Dedifferentiated amniotic fluid mesenchymal stem cell (primary cell): ENCODE results near the gene GLI3.

Experiments used
- DNase-seq: peaks from one replicate; pipeline ENCODE4 v3.0.0-alpha.2; 2016; ENCODE audit errors: extremely low spot score

The GLI3 gene

GRCh38 chr7:42175834-42176723 lies 60.9 kb downstream of the GLI3 start:
- no peak for DNase-seq

GRCh38 chr7:42174391-42174912 lies 62.6 kb downstream of the GLI3 start:
- DNase-seq: no peak

DNA sequence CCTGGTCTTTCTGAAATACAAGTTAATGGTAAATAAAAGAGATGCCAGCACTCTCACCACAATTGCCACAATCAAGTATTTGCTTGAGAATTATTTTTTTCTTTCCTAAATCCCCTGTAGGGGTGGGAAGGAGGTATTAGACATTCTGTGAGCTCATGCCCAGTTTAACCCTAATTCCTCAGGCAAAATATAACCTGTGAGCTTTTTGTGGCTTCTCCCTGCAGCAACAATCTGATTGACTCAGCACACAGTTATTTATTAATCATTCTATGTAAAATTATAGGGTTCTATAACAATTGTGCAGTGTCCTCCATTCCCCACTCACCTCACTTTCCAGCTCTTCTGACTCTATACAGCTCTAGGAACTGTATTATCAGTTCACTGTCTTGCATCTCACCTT lies 66.3 kb downstream of the GLI3 start:
- no peak for DNase-seq

DNA sequence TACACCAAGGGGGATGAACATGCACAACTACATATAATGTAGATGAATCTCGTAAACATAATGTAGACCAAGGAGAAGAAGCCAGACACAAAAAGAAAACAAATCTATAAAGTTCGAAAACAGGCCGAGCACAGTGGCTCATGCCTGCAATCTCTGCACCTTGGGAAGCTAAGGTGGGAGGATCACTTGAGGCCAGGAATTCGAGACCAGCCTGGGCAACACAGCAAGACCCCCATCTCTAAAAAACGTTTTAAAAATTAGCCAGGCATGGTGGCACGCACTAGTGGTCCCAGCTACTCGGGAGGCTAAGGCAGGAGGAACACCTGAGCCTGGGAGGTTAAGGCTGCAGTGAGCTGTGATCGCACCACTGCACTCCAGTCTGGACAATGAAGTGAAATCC lies 68.5 kb downstream of the GLI3 start:
- no peak for DNase-seq

DNA sequence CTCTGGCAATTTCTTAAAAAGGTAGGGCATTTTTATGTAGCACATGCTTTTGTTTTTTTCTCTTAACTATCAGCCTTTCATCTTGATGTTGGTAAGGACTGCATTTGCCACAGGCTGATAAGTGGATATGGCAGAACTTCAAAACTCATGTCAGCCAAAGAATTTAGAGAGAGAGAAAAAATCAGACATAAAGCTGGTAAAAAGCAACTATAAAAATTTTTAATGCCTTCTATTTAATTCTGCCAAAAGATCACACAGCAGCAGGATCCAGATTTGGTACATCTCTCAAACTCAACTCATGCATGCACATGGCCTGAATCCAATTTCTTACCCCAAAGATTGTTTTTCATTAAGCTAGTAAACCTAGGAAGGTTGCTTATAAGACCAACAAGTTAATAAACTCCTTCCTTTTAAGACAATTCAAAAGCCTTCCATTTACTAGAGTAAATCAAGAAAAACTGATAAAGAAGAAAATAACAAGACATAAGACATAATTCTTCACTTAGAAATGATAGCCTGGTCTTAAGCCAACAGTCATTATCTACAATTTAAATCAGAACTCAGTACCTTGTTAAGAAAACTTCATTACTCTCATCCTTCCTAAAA lies 69.3 kb downstream of the GLI3 start:
- no peak for DNase-seq

GRCh38 chr7:42167206-42167605 lies 69.8 kb downstream of the GLI3 start:
- no peak for DNase-seq

DNA sequence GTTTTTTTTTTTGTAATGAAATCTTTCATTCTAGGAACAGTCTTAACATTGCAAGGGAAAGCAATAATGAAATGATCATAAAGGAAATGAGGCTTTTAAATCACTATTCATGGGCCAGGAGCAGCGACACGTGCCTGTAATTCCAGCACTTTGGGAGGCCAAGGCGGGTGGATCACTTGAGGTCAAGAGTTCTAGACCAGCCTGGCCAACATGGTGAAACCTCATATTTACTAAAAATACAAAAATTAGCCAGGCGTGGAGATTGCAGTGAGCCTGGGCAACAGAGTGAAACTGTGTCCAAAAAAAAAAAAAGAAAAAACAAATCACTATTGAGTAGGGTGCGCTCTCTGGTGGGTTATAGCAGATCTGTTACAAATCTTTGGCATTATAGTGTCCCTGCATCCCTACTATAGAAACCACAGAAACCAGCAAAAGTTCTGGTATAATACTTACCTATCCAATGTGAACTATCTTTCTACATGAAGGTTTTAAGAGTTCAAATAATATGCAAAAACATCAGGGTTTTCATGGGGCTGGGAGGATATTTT lies 72.1 kb downstream of the GLI3 start:
- DNase-seq: no peak

- no peak for DNase-seq
Observed at GRCh38 chr7:42162560-42163325, 74.3 kb downstream of the GLI3 start.

DNA sequence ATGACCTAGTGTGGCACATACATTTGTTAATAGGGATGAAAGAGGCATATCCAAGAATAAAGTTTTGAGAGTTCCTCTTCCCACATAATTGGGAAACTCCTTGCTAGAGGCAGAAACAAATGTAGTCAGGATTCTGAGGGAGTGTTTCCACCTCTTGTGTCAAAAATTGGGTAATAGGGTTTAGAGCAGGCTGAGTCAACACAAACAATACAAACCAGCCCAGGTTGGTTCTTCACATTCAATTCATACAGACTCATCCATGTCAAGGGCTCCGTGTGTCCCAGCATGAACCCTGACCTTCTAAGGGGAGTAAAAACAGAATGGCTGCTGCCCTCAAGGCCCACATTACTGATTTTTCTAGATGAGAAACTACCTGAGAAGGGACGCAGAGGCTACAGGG lies 75.3 kb downstream of the GLI3 start:
- no peak for DNase-seq

GRCh38 chr7:42161110-42161509 lies 75.9 kb downstream of the GLI3 start:
- no peak for DNase-seq

- DNase-seq: peak; percentile 33
Observed at GRCh38 chr7:42159130-42159529, 77.9 kb downstream of the GLI3 start.

DNA sequence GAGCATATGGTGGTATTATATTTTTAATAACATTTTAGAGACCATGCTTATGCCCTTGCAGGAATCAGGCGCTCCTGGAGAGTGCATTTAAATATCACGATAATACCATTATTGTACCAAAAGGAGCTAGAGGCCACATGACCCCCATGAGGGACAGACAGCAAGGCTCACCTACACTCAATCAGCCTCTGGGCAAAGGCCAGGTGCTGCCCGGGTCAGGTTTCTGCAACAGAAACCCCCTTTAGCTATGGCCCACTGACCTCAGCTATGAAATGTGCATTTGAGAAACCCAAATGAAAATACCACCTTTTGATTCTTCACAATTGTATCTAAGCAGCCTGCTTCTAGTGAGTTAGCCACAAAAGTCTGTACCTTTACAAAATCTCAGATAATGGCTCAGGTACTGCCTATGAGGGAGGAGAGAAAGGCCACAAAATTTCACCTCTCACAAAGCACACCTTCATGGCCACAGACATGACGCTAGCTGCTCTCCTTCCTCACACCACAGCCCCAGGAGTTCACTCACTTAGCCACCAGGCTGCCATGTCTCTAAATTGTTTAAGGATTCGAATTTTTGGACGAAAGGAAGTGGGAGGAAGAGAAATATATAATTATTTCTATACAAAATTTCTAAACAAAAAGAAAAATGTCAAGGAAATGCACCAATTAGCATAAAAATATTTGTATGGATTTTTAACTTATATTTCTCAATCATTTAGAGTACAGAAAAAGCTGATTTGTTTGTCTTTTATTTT lies 79.9 kb downstream of the GLI3 start:
- no peak for DNase-seq

GRCh38 chr7:42156291-42156865 lies 80.6 kb downstream of the GLI3 start:
- DNase-seq: no peak

DNA sequence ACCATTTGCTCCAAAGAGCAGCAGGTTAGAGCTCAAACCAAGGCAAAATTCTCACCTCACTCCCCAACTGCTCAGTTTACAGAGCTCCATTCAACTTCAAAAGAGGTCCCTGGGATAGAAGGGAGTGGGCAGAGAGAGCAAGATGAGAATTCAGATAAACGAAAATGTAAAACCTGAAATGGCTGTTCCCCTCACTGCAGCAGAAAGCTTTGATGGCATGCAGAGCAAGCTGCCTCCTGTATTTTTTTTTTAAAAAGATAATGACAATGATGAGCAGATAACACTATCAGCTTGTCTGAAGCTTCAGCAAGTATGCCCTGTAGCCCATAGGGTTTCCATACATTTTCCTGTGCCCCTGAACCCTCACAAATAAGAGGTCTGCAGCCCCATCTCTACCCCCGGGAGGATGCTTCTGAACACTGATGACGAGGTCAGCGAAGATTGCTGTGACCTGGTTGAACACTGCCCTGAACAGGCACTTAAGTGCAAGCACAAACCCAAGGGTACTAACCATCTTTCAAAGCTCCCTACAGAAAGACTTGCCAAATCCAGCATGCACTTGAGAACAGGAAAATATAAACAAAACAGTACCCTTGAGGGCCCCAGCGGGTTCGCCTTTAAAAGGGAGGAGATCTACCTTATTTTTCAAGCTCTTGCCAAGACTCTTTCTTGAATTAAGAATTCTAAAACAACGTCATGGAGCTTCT lies 81.3 kb downstream of the GLI3 start:
- DNase-seq: no peak

DNA sequence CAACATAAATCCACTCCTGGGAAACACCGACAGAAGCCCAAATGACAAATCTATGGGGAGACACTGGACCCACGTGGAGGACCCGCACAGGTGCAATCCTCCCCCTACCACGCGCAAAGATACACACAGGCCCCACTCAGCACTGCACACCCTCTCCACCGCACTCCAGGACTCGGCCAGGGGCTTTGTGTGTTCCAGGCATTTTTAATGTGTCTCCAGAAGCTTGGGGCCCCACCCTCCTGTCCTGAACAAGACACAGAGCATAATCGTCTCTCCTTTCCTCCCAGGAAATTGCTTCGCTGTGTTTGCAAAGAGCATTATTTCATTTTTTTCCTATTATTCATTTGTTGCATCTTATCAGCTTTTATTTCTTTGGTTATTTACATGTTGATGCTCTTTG lies 82.8 kb downstream of the GLI3 start:
- DNase-seq: no peak

DNA sequence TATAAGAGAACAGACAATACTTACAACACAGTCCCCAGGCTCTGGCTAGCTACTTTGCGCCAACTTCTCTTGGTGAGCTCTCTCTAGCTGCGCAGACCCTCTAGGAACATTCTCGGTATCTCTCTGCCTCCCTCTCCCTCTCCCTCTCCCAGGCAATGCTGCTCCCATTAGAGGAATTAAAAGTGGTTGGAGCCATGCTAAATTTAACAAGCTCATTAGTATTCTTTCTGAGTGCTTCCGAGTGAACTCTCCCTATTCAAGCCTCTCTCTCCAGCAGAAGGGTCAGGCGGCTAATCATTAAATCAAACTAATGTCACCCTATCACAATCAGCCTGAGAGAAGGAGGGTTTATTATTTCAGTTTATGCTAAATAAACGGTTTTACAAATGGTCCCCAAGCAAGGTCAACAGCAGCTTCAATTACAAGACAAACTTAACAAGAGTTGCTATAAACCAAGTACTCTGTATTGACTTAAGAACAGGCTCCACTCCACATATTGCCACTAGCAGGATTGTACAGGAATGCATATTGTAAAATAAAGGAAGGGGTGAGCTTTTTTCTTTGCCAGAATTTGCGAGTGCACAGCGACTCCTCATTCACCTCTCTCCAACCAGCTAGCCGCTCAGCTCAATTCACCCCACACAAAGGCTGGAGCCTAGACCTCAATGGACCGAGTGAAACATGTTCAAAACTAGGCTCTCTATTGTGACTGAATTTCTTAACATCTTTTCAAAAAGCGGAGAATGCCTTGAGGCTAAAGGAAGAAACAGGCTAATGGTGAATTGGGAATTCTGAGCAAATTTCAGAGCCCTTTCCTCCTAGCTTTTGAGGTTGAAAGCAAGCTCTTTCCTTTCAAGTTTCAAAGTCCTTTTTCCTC lies 84.4 kb downstream of the GLI3 start:
- no peak for DNase-seq

DNA sequence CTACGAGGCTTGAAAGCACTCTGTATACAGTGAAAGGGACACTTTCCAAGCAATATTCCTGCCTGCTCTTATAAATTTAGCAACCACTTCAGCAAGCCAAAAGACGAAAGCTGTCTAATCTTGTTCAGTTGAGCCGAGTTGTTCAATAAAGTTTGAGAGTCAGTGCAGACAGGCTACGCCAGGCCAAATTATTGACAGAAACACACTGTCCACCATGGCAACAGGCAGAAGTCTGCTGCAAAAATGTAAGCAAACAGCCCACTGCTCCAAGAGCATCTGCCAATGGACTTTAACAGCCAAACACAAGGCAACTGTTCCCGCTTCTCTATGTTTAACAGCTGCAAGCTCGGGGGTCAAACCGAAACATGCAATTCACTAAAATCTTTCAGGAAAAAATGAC lies 85.7 kb downstream of the GLI3 start:
- no peak for DNase-seq

DNA sequence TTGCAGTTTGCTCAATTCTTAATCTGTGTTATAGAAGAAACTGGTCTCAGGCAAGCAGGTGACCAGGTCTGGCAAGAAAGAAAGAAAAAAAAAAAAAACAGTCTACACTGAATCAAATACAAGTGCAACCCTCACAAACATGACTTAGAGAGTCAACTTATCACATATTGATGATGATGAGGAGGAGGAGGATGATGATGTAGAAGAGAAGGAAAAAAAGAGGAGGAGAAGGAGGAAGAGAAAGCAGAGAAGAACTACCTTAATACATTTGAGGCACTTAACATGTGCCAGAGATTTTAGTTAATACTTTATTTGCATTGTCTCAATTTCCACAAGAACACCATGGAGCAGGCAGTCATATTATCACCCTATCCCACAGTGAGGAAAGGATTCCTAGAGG lies 91.5 kb downstream of the GLI3 start:
- no peak for DNase-seq

DNA sequence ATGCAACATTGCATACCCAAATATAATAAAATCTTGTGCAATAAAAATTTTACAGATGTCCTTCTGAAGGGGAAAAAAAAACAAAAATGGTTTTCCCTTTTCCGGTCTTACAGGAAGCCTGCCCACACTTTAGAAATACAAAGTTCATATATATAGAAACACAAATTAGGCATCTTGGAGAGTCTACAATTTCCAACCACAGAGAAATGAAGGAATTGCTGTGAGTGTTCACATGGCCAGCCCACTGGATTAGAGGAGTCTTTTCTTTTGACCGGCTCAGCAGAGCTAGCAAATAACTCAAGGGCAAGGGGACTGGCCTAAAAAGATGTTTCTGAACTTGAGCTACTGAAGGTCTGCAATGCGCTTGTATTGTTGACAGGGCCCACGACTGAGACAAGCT lies 92.4 kb downstream of the GLI3 start:
- DNase-seq: peak; percentile 62
